SKM-1 (cell line): ENCODE measurements around the gene D2HGDH.
"Not testable (repeated sequence)": the region's sequence is repeated elsewhere in the genome, so short reads cannot be mapped to it uniquely, and the experiment has no call there.

Experiments used
- DNase-seq: peaks from one replicate; lab custom pipeline; 2025; ENCODE audit not compliant: unreplicated experiment; lab: John Stamatoyannopoulos, UW

Gene D2HGDH

GRCh38 chr2:241806217-241806616 lies 71.8 kb downstream of the D2HGDH start:
- DNase-seq = not testable (repeated sequence)

DNA sequence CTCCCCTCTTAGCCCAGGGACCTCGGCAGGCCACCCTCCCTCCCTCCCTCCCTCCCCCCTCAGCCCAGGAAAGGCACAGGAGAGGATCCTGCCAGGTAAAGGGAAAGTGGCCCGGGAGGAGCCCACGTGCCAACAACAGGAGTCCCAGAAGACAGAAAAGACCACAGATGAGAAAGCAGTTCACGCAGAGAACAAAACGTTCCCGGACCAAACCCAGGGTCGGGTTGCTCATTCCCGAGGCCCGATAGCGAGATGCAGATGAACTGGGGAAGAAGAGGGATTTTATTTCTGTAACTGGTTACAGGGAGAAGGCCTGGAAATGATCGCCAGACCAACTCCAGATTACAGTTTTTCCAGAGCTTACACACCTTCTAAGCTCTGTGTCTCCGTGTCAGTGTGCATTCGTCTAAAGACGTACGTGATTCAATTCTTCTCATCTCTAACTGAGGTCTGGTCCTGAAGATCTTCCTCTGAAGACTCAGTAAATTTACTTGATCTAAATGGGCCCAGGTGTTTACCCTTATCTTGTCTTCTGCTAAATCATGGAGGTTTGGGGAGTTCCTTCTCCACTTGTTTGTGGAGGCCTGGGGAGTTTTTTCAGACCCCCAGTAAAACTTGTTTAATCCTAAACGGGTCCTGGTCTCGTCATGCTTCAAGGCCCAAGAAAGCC lies 73.8 kb downstream of the D2HGDH start:
- no peak for DNase-seq

- DNase-seq = no peak
Observed at GRCh38 chr2:241808721-241809382, 74.4 kb downstream of the D2HGDH start, which contains the start of gene NEU4. NEU4 (plus strand) TSS chr2:241809193; CDS start chr2:241814485, 5,292 bp downstream.

- no peak for DNase-seq
Observed at GRCh38 chr2:241809383-241810306, 75.2 kb downstream of the D2HGDH start.

GRCh38 chr2:241810307-241811200 lies 76.1 kb downstream of the D2HGDH start:
- no peak for DNase-seq

DNA sequence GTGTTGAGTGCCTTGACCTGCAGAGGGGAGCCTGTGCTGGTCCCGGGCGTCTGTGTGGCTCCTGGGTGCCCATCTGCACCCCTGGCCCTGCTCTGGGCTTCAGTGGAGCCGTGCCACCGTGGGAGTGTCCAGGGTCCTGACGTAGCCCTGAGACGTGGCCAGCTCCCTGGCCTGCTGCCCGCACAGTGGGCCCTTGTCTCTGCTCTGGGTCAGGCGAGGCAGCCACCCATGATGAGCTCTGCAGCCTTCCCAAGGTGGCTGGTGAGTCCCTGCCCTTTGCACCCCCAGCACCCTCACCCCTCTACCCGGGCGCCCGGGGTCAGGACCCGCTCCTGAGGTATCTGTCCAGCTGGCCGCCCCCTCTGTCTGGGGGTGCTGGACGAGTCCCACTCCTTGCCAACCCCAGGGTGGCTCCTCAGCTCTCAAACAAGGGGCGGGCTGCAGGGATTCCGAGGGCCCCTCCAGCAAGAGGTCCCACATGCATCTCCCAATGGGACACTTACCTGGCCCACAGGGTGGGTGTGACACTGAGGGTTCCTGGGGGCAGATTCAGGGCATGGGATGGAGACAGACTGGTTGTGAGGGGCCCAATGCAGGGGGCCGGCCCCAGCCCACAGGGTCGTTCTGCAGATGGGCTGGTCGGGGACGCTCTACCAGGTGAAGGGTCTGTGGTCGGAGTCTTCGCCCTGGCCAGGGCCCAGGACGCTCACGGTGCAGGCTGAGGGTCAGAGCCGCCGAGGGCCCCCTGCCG lies 76.9 kb downstream of the D2HGDH start:
- no peak for DNase-seq

- DNase-seq = no peak
Observed at GRCh38 chr2:241811952-241812729, 77.7 kb downstream of the D2HGDH start.

DNA sequence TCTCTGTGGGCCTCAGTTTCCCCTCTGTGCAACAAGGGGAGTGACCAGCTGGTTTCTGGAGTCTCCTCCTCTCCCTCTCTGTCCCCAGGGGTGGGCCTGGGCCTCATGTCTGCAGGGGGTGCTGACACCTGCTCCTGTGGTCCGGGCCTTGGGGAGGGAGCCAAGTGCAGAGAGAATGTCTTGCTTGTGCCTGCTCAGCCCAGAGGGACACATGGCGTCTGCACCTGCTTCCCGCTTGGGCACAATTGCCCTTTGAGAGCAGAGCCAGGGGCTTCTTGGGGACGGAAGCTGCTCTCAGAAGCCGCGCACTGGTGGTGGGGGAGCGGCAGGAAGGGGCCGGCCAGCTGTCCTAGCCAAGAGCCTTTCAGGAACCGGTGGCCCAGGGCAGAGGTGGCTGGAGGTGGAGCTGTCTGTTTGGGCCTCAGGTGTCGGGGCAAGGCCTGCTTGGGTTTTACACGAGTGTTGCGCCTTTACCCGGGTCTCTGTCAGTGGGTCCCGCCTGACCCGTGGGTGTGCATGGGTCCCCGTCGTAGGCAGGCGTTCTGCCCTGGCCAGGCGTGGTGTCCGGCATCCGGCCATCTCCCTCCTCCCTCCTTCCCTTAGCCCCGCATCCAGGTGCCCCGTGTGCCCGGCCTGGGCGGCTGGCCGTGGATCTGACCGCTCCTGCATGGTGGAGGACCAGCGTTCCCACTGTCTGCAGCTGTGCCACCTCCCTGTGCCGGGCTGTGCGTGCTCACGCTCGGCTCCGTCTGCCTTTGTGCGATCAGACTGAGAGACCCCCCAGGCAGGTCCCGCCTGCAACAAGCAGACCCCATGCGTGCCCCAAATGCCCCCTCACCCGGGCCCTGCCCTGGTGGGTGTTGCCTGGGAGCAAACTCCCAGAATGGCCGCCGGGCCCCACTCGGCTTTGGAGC lies 78.6 kb downstream of the D2HGDH start:
- DNase-seq = no peak

- no peak for DNase-seq
Observed at GRCh38 chr2:241813644-241814392, 79.4 kb downstream of the D2HGDH start.

GRCh38 chr2:241814393-241814642 lies 79.9 kb downstream of the D2HGDH start:
- DNase-seq = no peak

DNA sequence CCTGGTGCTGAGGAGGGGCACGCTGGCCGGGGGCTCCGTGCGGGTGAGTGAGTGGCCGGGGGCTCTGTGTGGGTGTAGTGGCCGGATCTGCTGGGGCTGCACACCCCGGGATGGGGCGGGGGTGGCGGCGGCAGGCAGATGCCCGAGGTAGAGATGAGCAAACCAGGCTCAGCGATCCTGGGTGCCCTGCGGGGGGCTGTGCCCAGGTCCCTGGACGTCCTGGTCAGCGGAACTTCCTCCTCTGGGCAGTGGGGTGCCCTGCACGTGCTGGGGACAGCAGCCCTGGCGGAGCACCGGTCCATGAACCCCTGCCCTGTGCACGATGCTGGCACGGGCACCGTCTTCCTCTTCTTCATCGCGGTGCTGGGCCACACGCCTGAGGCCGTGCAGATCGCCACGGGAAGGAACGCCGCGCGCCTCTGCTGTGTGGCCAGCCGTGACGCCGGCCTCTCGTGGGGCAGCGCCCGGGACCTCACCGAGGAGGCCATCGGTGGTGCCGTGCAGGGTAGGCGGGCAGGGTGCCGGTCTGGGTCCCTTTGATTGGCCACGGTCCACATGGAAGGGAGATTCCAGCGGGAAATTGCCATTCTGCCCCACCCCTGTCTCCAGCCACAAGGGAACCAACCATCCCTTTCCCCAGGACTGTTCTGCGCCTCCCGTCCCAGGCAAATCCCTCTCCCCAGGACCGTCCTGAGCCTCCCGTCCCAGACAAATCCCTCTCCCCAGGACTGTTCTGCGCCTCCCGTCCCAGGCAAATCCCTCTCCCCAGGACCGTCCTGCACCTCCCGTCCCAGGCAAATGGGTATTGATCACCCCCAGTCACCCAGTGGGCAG lies 80.4 kb downstream of the D2HGDH start:
- no peak for DNase-seq

- no peak for DNase-seq
Observed at GRCh38 chr2:241815477-241816430, 81.3 kb downstream of the D2HGDH start.

- DNase-seq = no peak
Observed at GRCh38 chr2:241816431-241817121, 82.1 kb downstream of the D2HGDH start.

DNA sequence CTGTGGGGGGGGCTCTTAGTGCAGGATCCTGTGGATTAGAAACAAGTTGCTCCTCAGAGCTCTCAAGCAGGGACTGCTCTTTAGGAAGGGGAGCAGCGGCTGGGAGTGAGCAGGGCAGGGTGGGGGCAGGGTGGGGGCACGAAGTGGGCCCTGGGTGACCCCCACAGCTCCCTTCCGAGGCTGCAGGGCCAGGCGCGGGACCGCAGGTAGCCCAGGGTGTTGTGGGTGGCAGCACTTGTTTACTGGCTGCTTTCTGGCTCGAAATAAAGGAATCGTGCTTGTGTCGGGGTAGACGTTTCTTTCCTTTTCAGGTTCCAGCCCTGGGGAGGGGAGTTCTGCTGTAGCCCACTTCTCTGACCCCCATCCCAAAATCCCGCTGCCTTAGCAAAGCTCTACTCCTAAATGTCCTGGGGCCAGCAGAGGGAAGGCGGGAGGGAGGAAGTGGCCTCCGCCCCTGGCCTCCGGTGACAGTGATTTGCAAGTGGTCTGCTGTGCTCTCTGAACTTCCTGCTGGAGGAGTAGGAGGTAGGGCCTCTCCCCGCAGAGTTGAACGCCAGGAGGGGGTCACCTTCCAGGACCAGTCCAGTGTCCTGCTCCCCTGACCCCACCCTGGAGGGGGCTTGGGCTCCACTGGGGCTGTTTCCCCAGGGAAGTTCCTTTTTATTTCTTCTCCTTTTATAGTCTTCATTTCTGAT lies 82.8 kb downstream of the D2HGDH start:
- DNase-seq = no peak
